Neuronal stem cell (in vitro differentiated cells): ENCODE data around the gene DOK1.

Experiments
- DNase-seq: peaks from one replicate; pipeline ENCODE4 v3.0.0-alpha.2; 2013; ENCODE audit warnings: low spot score
- H2AFZ ChIP-seq: one replicate; pipeline ENCODE4 v1.6.1; 2013; ENCODE audit warnings: mild to moderate bottlenecking, low read length, inconsistent platforms
- H2AK5ac ChIP-seq: 2 replicates; pipeline ENCODE4 v1.6.1; 2013; ENCODE audit warnings: low read depth, mild to moderate bottlenecking, inconsistent platforms, low read length, moderate library complexity, mixed read lengths
- H2BK120ac ChIP-seq: 2 replicates; pipeline ENCODE4 v1.6.1; 2013; ENCODE audit warnings: low read depth, mild to moderate bottlenecking, inconsistent platforms, low read length, moderate library complexity, mixed read lengths
- H2BK12ac ChIP-seq: one replicate; pipeline ENCODE4 v1.6.1; 2013; ENCODE audit warnings: low read length, inconsistent platforms
- H2BK15ac ChIP-seq: 2 replicates; pipeline ENCODE4 v1.6.1; 2013; ENCODE audit warnings: mild to moderate bottlenecking, low read length, inconsistent platforms, mixed read lengths
- H2BK5ac ChIP-seq: one replicate; pipeline ENCODE4 v1.6.1; 2013; ENCODE audit warnings: inconsistent platforms, mild to moderate bottlenecking, low read length, moderate library complexity
- H3K14ac ChIP-seq: one replicate; pipeline ENCODE4 v1.6.1; 2013; ENCODE audit warnings: low read length, inconsistent platforms
- H3K18ac ChIP-seq: 2 replicates; pipeline ENCODE4 v1.6.1; 2013; ENCODE audit warnings: low read length, inconsistent platforms
- H3K23ac ChIP-seq: 2 replicates; pipeline ENCODE4 v1.6.1; 2013; ENCODE audit warnings: low read depth, mild to moderate bottlenecking, mixed read lengths, low read length, inconsistent platforms; ENCODE audit not compliant: poor library complexity
- H3K27ac ChIP-seq: replicated peaks from 3 replicates; pipeline ENCODE4 v1.5.1; 2013; ENCODE audit warnings: low read length, inconsistent platforms
- H3K27me3 ChIP-seq, 3 experiments: 2 replicates each; pipeline ENCODE4 v1.6.1; 2013; ENCODE audit warnings: low read length in 3 of 3, mild to moderate bottlenecking in 2 of 3, inconsistent platforms in 1 of 3, low read depth in 1 of 3, mixed read lengths in 1 of 3, moderate library complexity in 1 of 3; ENCODE audit not compliant: control insufficient read depth in 3 of 3, insufficient read depth in 3 of 3
- H3K36me3 ChIP-seq, 2 donors: replicated peaks in 1 of 2; 2 replicates each; pipeline ENCODE4 v1.6.1; 2013; ENCODE audit warnings: low read length in 2 of 2; ENCODE audit not compliant: control insufficient read depth in 2 of 2, insufficient read depth in 2 of 2
- H3K4ac ChIP-seq: 2 replicates; pipeline ENCODE4 v1.6.1; 2013; ENCODE audit warnings: inconsistent platforms, mild to moderate bottlenecking, low read length, moderate library complexity
- H3K4me1 ChIP-seq, 2 donors: 1 replicate in 1 of 2; 2 replicates in 1 of 2; pipeline ENCODE4 v1.6.1; 2013; ENCODE audit warnings: low read length in 2 of 2, low read depth in 1 of 2; ENCODE audit not compliant: control insufficient read depth in 2 of 2, insufficient read depth in 1 of 2
- H3K4me2 ChIP-seq: one replicate; pipeline ENCODE4 v1.6.1; 2013; ENCODE audit warnings: mild to moderate bottlenecking, low read length, inconsistent platforms; ENCODE audit not compliant: insufficient read depth, poor library complexity, severe bottlenecking
- H3K4me3 ChIP-seq, 2 donors: 2 replicates each; pipeline ENCODE4 v1.5.1; 2013; ENCODE audit warnings: low read length in 2 of 2, mild to moderate bottlenecking in 2 of 2, inconsistent platforms in 1 of 2, moderate library complexity in 1 of 2
- H3K79me1 ChIP-seq: one replicate; pipeline ENCODE4 v1.6.1; 2013; ENCODE audit warnings: low read depth, mild to moderate bottlenecking, inconsistent platforms, low read length, moderate library complexity
- H3K9ac ChIP-seq: one replicate; pipeline ENCODE4 v1.6.1; 2013; ENCODE audit warnings: mild to moderate bottlenecking, low read depth, low read length, inconsistent platforms; ENCODE audit not compliant: poor library complexity
- H3K9me3 ChIP-seq, 2 donors: replicated peaks in 1 of 2; 2 replicates each; pipeline versions ENCODE3 to v1.6.1; 2013; ENCODE audit warnings: low read length in 2 of 2, mild to moderate bottlenecking in 2 of 2, inconsistent platforms in 1 of 2, low read depth in 1 of 2, mixed read lengths in 1 of 2, moderate library complexity in 1 of 2; ENCODE audit not compliant: control insufficient read depth in 2 of 2, insufficient read depth in 1 of 2
- H4K8ac ChIP-seq: one replicate; pipeline ENCODE4 v1.6.1; 2013; ENCODE audit warnings: low read depth, mild to moderate bottlenecking, inconsistent platforms, low read length, moderate library complexity
- H4K91ac ChIP-seq: one replicate; pipeline ENCODE4 v1.6.1; 2013; ENCODE audit warnings: low read length, low read depth, mild to moderate bottlenecking, inconsistent platforms; ENCODE audit not compliant: poor library complexity
- WGBS, 2 donors: extraction: QIAGEN DNeasy Blood & Tissue Kit; methylation state at CpG; one replicate each; pipeline ENCODE4 v1.1.7; 2013; ENCODE audit warnings: missing lambda C conversion rate in 2 of 2, mixed read lengths in 1 of 2; ENCODE audit not compliant: insufficient read length in 2 of 2, insufficient replicate concordance in 1 of 2; ENCODE audit errors: extremely low coverage in 2 of 2; 5-methylcytosine and 5-hydroxymethylcytosine counted together

Gene DOK1

GRCh38 chr2:74542978-74543377 is 11.5 kb upstream of the DOK1 start:
- H3K79me1 ChIP-seq = no peaks in the 10 kb centered on the region
- H3K18ac ChIP-seq = no peak overlapping the region
- H3K4me2 ChIP-seq = no peak overlapping the region
- no CpG with 5 or more reads among the region's 1 CpG for WGBS, 2 donors
- H3K36me3 ChIP-seq = peaks cover 0 to 11% of the 10 kb centered on the region in 2 donors
- H2AFZ ChIP-seq = no peak overlapping the region
- H2BK5ac ChIP-seq = no peak overlapping the region
- H3K14ac ChIP-seq = no peak overlapping the region
- H3K4me1 ChIP-seq = no peaks in the 10 kb centered on the region
- no peak overlapping the region for H3K4ac ChIP-seq
- no peak overlapping the region for H3K23ac ChIP-seq
- H4K91ac ChIP-seq = no peak overlapping the region
- no peak overlapping the region for H2BK12ac ChIP-seq
- H3K27ac ChIP-seq = no peak overlapping the region
- H3K4me3 ChIP-seq = no peak overlapping the region
- no peak for DNase-seq
- no peaks in the 10 kb centered on the region for H3K9me3 ChIP-seq
- H2AK5ac ChIP-seq = no peak overlapping the region
- peaks cover 0 to 7% (median 0%) of the 10 kb centered on the region in 3 experiments for H3K27me3 ChIP-seq
- H4K8ac ChIP-seq = no peak overlapping the region
- H2BK15ac ChIP-seq = no peak overlapping the region
- H3K9ac ChIP-seq = no peak overlapping the region
- no peak overlapping the region for H2BK120ac ChIP-seq

GRCh38 chr2:74544634-74545033 is 9.9 kb upstream of the DOK1 start:
- WGBS, 2 donors = no CpG with 5 or more reads among the region's 3 CpGs
- DNase-seq = no peak

DNA sequence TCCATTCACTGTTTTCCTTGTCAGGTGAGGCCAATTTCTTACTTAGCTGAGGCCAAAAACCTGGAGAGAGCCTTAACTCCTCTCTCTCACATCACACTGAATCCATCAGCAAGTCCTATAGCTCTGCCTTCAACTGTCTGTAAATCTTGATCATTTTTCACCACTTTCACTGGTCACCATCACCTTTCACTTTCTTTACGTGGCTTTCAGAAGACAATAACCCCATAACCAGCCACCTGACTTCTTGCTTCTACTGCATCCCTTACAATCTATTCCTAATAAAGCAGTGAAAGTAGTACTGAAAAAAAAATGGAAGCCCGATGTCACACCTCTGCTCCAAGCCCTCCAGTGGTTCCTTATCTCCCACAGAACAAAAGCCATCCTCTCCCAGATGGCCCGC is 8.5 kb upstream of the DOK1 start:
- Histone ChIP-seq H2BK5ac (no peak overlapping the region), H3K14ac (no peak overlapping the region), H2AFZ (no peak overlapping the region), H4K91ac (no peak overlapping the region), H3K4me2 (no peak overlapping the region), H2AK5ac (no peak overlapping the region), H3K9ac (no peak overlapping the region), H3K4me1 (peaks cover 0 to 12% of the 10 kb centered on the region in 2 donors), H3K36me3 (peaks cover 4 to 24% of the 10 kb centered on the region in 2 donors), H3K27ac (no peak overlapping the region), H2BK15ac (no peak overlapping the region), H3K18ac (no peak overlapping the region), H3K27me3 (peaks cover 0 to 32% (median 0%) of the 10 kb centered on the region in 3 experiments), H2BK12ac (no peak overlapping the region), H3K23ac (no peak overlapping the region), H3K9me3 (no peaks in the 10 kb centered on the region), H2BK120ac (no peak overlapping the region), H3K79me1 (no peaks in the 10 kb centered on the region), H3K4ac (no peak overlapping the region), H4K8ac (no peak overlapping the region), H3K4me3 (no peak overlapping the region)
- WGBS, 2 donors = no CpG with 5 or more reads among the region's 3 CpGs
- DNase-seq = no peak

More at GRCh38 chr2:74544634-74545033, 9.9 kb upstream of the DOK1 start:
- no peak overlapping the region for H3K9ac ChIP-seq
- no peak overlapping the region for H2BK15ac ChIP-seq
- H3K4me2 ChIP-seq = no peak overlapping the region
- no peak overlapping the region for H3K4ac ChIP-seq
- no peak overlapping the region for H4K91ac ChIP-seq
- H3K9me3 ChIP-seq = no peaks in the 10 kb centered on the region
- peaks cover 0 to 18% of the 10 kb centered on the region in 2 donors for H3K36me3 ChIP-seq
- no peak overlapping the region for H2AFZ ChIP-seq
- no peak overlapping the region for H3K27ac ChIP-seq
- H3K18ac ChIP-seq = no peak overlapping the region
- no peak overlapping the region for H2AK5ac ChIP-seq
- no peak overlapping the region for H3K23ac ChIP-seq
- H3K27me3 ChIP-seq = peaks cover 0 to 20% (median 0%) of the 10 kb centered on the region in 3 experiments
- H3K4me3 ChIP-seq = no peak overlapping the region
- H2BK120ac ChIP-seq = no peak overlapping the region
- no peak overlapping the region for H4K8ac ChIP-seq
- H3K14ac ChIP-seq = no peak overlapping the region
- H2BK5ac ChIP-seq = no peak overlapping the region
- H3K79me1 ChIP-seq = no peaks in the 10 kb centered on the region
- no peak overlapping the region for H2BK12ac ChIP-seq
- H3K4me1 ChIP-seq = peaks cover 0 to 8% of the 10 kb centered on the region in 2 donors

GRCh38 chr2:74548285-74548899 is 6.1 kb upstream of the DOK1 start:
- Histone ChIP-seq H3K14ac (no peak overlapping the region), H2AK5ac (no peak overlapping the region), H3K27ac (no peak overlapping the region), H2BK120ac (no peak overlapping the region), H3K9ac (no peak overlapping the region), H3K4ac (no peak overlapping the region), H3K79me1 (peaks cover 4% of the 10 kb centered on the region), H4K91ac (no peak overlapping the region), H3K23ac (no peak overlapping the region), H3K9me3 (no peaks in the 10 kb centered on the region), H3K36me3 (peaks cover 11 to 33% of the 10 kb centered on the region in 2 donors), H3K4me3 (peak overlapping the region in 1 of 2 donors; percentile 77), H2BK15ac (no peak overlapping the region), H2BK12ac (no peak overlapping the region), H2AFZ (no peak overlapping the region), H2BK5ac (no peak overlapping the region), H3K18ac (no peak overlapping the region), H3K4me2 (peak overlapping the region; percentile 84), H3K4me1 (peaks cover 4 to 21% of the 10 kb centered on the region in 2 donors), H3K27me3 (peaks cover 0 to 41% (median 0%) of the 10 kb centered on the region in 3 experiments), H4K8ac (no peak overlapping the region)
- no CpG with 5 or more reads among the region's 26 CpGs for WGBS, 2 donors
- DNase-seq = no peak
